Measurements from ENCODE around the gene KRT80.

Gene KRT80

GRCh38 chr12:52156757-52157565 is 34.9 kb downstream of the KRT80 start:
- H3K4me1 ChIP-seq (ENCODE audit: insufficient read depth, low read length), result no peaks in the 10 kb centered on the region; the same call in 1 of the 2 replicates
- H3K36me3 ChIP-seq (ENCODE audit: insufficient read depth, low read length), result no peaks in the 10 kb centered on the region
- H3K9me3 ChIP-seq (ENCODE audit: control insufficient read depth, insufficient read depth, low read length), result no peaks in the 10 kb centered on the region
- H3K9ac ChIP-seq (ENCODE audit: low read depth, low read length), result no peak overlapping the region

- no peaks in the 10 kb centered on the region for H3K9me3 ChIP-seq (ENCODE audit: control insufficient read depth, insufficient read depth, low read length)
- H3K36me3 ChIP-seq (ENCODE audit: insufficient read depth, low read length), result no peaks in the 10 kb centered on the region
- H3K9ac ChIP-seq (ENCODE audit: low read depth, low read length), result no peak overlapping the region
- H3K4me1 ChIP-seq (ENCODE audit: insufficient read depth, low read length), result no peaks in the 10 kb centered on the region; the same call in 1 of the 2 replicates
Measured at GRCh38 chr12:52156311-52156710, 35.5 kb downstream of the KRT80 start.

- Histone ChIP-seq H3K9ac (ENCODE audit: low read depth, low read length) (no peak overlapping the region), H3K36me3 (ENCODE audit: insufficient read depth, low read length) (no peaks in the 10 kb centered on the region), H3K9me3 (ENCODE audit: control insufficient read depth, insufficient read depth, low read length) (no peaks in the 10 kb centered on the region), H3K4me1 (ENCODE audit: insufficient read depth, low read length) (no peaks in the 10 kb centered on the region; the same call in 1 of the 2 replicates)
Measured at GRCh38 chr12:52155048-52155868, 36.6 kb downstream of the KRT80 start.

- Histone ChIP-seq H3K9me3 (ENCODE audit: control insufficient read depth, insufficient read depth, low read length) (no peaks in the 10 kb centered on the region), H3K4me1 (ENCODE audit: insufficient read depth, low read length) (peaks cover 20% of the 10 kb centered on the region), H3K36me3 (ENCODE audit: insufficient read depth, low read length) (no peaks in the 10 kb centered on the region), H3K9ac (ENCODE audit: low read depth, low read length) (no peak overlapping the region)
Measured at GRCh38 chr12:52152905-52153317, 38.9 kb downstream of the KRT80 start.

GRCh38 chr12:52151837-52152783 is 39.7 kb downstream of the KRT80 start:
- Histone ChIP-seq H3K4me1 (ENCODE audit: insufficient read depth, low read length) (peaks cover 27% of the 10 kb centered on the region), H3K36me3 (ENCODE audit: insufficient read depth, low read length) (no peaks in the 10 kb centered on the region), H3K9ac (ENCODE audit: low read depth, low read length) (no peak overlapping the region; the same call in 1 of the 2 replicates), H3K9me3 (ENCODE audit: control insufficient read depth, insufficient read depth, low read length) (no peaks in the 10 kb centered on the region)

- H3K9me3 ChIP-seq (ENCODE audit: control insufficient read depth, insufficient read depth, low read length), result no peaks in the 10 kb centered on the region
- peaks cover 31% of the 10 kb centered on the region for H3K4me1 ChIP-seq (ENCODE audit: insufficient read depth, low read length)
- no peaks in the 10 kb centered on the region for H3K36me3 ChIP-seq (ENCODE audit: insufficient read depth, low read length)
- H3K9ac ChIP-seq (ENCODE audit: low read depth, low read length), result no peak overlapping the region
Measured at GRCh38 chr12:52151153-52151836, 40.5 kb downstream of the KRT80 start.

GRCh38 chr12:52149651-52150241 is 42.1 kb downstream of the KRT80 start:
- Histone ChIP-seq H3K9ac (ENCODE audit: low read depth, low read length) (no peak overlapping the region), H3K36me3 (ENCODE audit: insufficient read depth, low read length) (no peaks in the 10 kb centered on the region), H3K4me1 (ENCODE audit: insufficient read depth, low read length) (peaks cover 43% of the 10 kb centered on the region), H3K9me3 (ENCODE audit: control insufficient read depth, insufficient read depth, low read length) (no peaks in the 10 kb centered on the region)

GRCh38 chr12:52149182-52149641 is 42.6 kb downstream of the KRT80 start:
- H3K9ac ChIP-seq (ENCODE audit: low read depth, low read length), result no peak overlapping the region
- H3K9me3 ChIP-seq (ENCODE audit: control insufficient read depth, insufficient read depth, low read length), result no peaks in the 10 kb centered on the region
- no peaks in the 10 kb centered on the region for H3K36me3 ChIP-seq (ENCODE audit: insufficient read depth, low read length)
- peaks cover 43% of the 10 kb centered on the region for H3K4me1 ChIP-seq (ENCODE audit: insufficient read depth, low read length)

- peak overlapping the region; percentile 19; the same call in 1 of the 2 replicates for H3K9ac ChIP-seq (ENCODE audit: low read depth, low read length)
- H3K36me3 ChIP-seq (ENCODE audit: insufficient read depth, low read length), result no peaks in the 10 kb centered on the region
- peaks cover 47% of the 10 kb centered on the region for H3K4me1 ChIP-seq (ENCODE audit: insufficient read depth, low read length)
- no peaks in the 10 kb centered on the region for H3K9me3 ChIP-seq (ENCODE audit: control insufficient read depth, insufficient read depth, low read length)
Measured at GRCh38 chr12:52148464-52149181, 43.2 kb downstream of the KRT80 start.

GRCh38 chr12:52147964-52148463 is 43.8 kb downstream of the KRT80 start:
- H3K4me1 ChIP-seq (ENCODE audit: insufficient read depth, low read length), result peaks cover 47% of the 10 kb centered on the region

GRCh38 chr12:52147367-52147963 is 44.3 kb downstream of the KRT80 start:
- peak overlapping the region; percentile 19; the same call in 1 of the 2 replicates for H3K9ac ChIP-seq (ENCODE audit: low read depth, low read length)
- peaks cover 47% of the 10 kb centered on the region for H3K4me1 ChIP-seq (ENCODE audit: insufficient read depth, low read length)

More at GRCh38 chr12:52147964-52148463, 43.8 kb downstream of the KRT80 start:
- Histone ChIP-seq H3K36me3 (ENCODE audit: insufficient read depth, low read length) (no peaks in the 10 kb centered on the region), H3K9me3 (ENCODE audit: control insufficient read depth, insufficient read depth, low read length) (no peaks in the 10 kb centered on the region), H3K9ac (ENCODE audit: low read depth, low read length) (peak overlapping the region; percentile 19; the same call in 1 of the 2 replicates)

GRCh38 chr12:52146822-52147366 is 44.9 kb downstream of the KRT80 start:
- no peaks in the 10 kb centered on the region for H3K36me3 ChIP-seq (ENCODE audit: insufficient read depth, low read length)
- no peaks in the 10 kb centered on the region for H3K9me3 ChIP-seq (ENCODE audit: control insufficient read depth, insufficient read depth, low read length)
- H3K4me1 ChIP-seq (ENCODE audit: insufficient read depth, low read length), result peaks cover 47% of the 10 kb centered on the region
- H3K9ac ChIP-seq (ENCODE audit: low read depth, low read length), result no peak overlapping the region

More at GRCh38 chr12:52147367-52147963, 44.3 kb downstream of the KRT80 start:
- H3K9me3 ChIP-seq (ENCODE audit: control insufficient read depth, insufficient read depth, low read length), result no peaks in the 10 kb centered on the region
- no peaks in the 10 kb centered on the region for H3K36me3 ChIP-seq (ENCODE audit: insufficient read depth, low read length)

All from ES-I3 (cell line).